OCI-LY7 (cell line): ENCODE data around the gene SLC5A10. TPM values are rescaled to one million over a fixed set of nuclear protein-coding genes. Genes with fewer than 3 reads are reported as not detected.
A peak's percentile ranks its signal among the peaks of the same experiment; 100 is the strongest.

ENCODE experiments used
- BruUV-seq: library from RNA; stranded (reverse); fragments of 400-500 nt; replicated peaks from 2 replicates; lab custom pipeline; 2021; lab: Mats Ljungman, UMichigan
- CTCF ChIA-PET: fragments of 300-600 bp; sonication (Branson Sonifier 250); formaldehyde crosslinking; loops from one replicate; lab custom pipeline; 2022; ENCODE audit warnings: antibody characterized with exemption; ENCODE audit not compliant: unreplicated experiment; lab: Charles Lee
- POLR2A ChIA-PET: fragments of 300-600 bp; sonication (Branson Sonifier 250); formaldehyde crosslinking; loops from one replicate; lab custom pipeline; 2022; ENCODE audit warnings: antibody characterized with exemption; lab: Charles Lee
- DNase-seq: peaks from one replicate; pipeline ENCODE4 v3.0.0-alpha.2; 2015; ENCODE audit warnings: low spot score
- H2AFZ ChIP-seq: fragments of 200-600 bp; sonication (generic), shearing (Covaris generic); 2 replicates; pipeline ENCODE4 v1.6.1; 2014; ENCODE audit warnings: mild to moderate bottlenecking, antibody characterized with exemption, low read length, moderate library complexity
- H3K27ac ChIP-seq: fragments of 200-600 bp; sonication (generic); 2 replicates; pipeline ENCODE4 v1.5.1; 2014; ENCODE audit warnings: mixed run types, low read depth, mild to moderate bottlenecking, moderate library complexity, low read length, inconsistent platforms; ENCODE audit not compliant: poor library complexity, severe bottlenecking
- H3K36me3 ChIP-seq: fragments of 200-600 bp; sonication (generic); 2 replicates; pipeline ENCODE4 v1.6.1; 2014; ENCODE audit warnings: mild to moderate bottlenecking, antibody characterized with exemption, low read length, moderate library complexity, mixed read lengths; ENCODE audit not compliant: insufficient read depth
- H3K4me1 ChIP-seq: fragments of 200-600 bp; sonication (generic); 2 replicates; pipeline ENCODE4 v1.5.1; 2014; ENCODE audit warnings: mild to moderate bottlenecking, low read length; ENCODE audit not compliant: insufficient read depth, poor library complexity, severe bottlenecking
- H3K4me2 ChIP-seq: fragments of 200-600 bp; sonication (generic); 2 replicates; pipeline ENCODE4 v1.6.1; 2014; ENCODE audit warnings: mild to moderate bottlenecking, low read length
- H3K4me3 ChIP-seq: fragments of 200-600 bp; sonication (generic); 2 replicates; pipeline ENCODE4 v1.5.1; 2014; ENCODE audit warnings: mild to moderate bottlenecking, low read depth, low read length; ENCODE audit not compliant: poor library complexity, severe bottlenecking
- H3K79me2 ChIP-seq: fragments of 200-600 bp; sonication (generic); 2 replicates; pipeline ENCODE4 v1.6.1; 2016; ENCODE audit warnings: low read depth, mild to moderate bottlenecking, low read length, moderate library complexity, mixed read lengths; ENCODE audit not compliant: insufficient read depth
- H3K9me2 ChIP-seq: fragments of 200-600 bp; sonication (generic); 2 replicates; pipeline ENCODE4 v1.6.1; 2016; ENCODE audit warnings: mild to moderate bottlenecking, low read length, mixed read lengths; ENCODE audit not compliant: insufficient read depth
- H3K9me3 ChIP-seq: fragments of 200-600 bp; sonication (generic); 2 replicates; pipeline ENCODE4 v1.6.1; 2014; ENCODE audit warnings: mild to moderate bottlenecking, mixed run types, low read length, mixed read lengths
- H4K20me1 ChIP-seq: fragments of 200-600 bp; sonication (generic); 2 replicates; pipeline ENCODE4 v1.6.1; 2014; ENCODE audit warnings: mild to moderate bottlenecking, antibody characterized with exemption, low read length, moderate library complexity, mixed read lengths; ENCODE audit not compliant: insufficient read depth
- EZH2phosphoT487 ChIP-seq: fragments of 200-600 bp; sonication (generic); IDR thresholded peaks from 2 replicates; pipeline ENCODE4 v1.6.1; 2018; ENCODE audit warnings: low read depth, borderline replicate concordance, mild to moderate bottlenecking, mixed run types, antibody characterized with exemption, low read length, moderate library complexity, mixed read lengths
- intact Hi-C: fragments of 100-400 bp; cut with micrococcal nuclease; formaldehyde crosslinking; loops from one replicate; pipeline ENCODE4 v1.10.0; 2022; ENCODE audit not compliant: unreplicated experiment
- total RNA-seq, 2 experiments: library from RNA; depleted of rRNA in 1 of 2; stranded (reverse); fragments of >200 nt in 1 of 2; shearing (Covaris generic) in 1 of 2; gene quantifications; 2 replicates each; pipeline ENCODE4 v1.2.3, GENCODE V29; 2014 to 2022
- TF ChIP-seq, protein P1 (sequence below): fragments of 200-600 bp; sonication (generic); conservative IDR thresholded peaks from 2 replicates; pipeline ENCODE4 v1.5.1; 2014; ENCODE audit warnings: mild to moderate bottlenecking, antibody characterized with exemption, low read length, moderate library complexity, mixed read lengths

The SLC5A10 gene
- total RNA-seq, 2 experiments from 2014 or later, result not detected

DNA sequence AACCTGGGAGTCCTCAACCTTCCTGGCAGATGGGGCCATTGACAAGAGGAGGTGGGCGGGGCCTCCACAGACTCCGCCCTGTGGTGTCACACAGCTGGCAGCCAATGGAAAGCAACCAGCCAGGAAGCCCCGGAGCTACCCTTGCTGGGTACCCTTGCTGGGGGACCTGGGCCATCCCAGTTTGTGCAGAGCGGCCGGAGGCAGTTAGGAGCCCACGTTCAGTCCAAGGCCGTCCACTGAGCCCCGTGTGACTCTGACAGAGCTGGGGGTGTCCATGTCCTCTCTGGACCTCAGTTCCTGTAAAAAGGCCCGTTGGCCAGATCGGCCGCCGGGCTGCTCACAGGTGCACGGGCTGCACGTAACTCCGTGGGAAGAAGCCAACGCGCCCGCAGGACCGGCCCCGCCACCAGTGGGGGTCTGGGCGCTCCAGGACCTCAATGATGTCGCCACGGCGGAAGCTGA is 69.7 kb downstream of the SLC5A10 start:
- BruUV-seq, result no TSS peak
- Histone ChIP-seq H3K36me3 (peaks cover 60% of the 10 kb centered on the region), H3K9me2 (no peaks in the 10 kb centered on the region), H3K4me3 (no peak overlapping the region), H2AFZ (no peak overlapping the region), H3K79me2 (no peaks in the 10 kb centered on the region), H3K9me3 (no peaks in the 10 kb centered on the region), H4K20me1 (0 out of 2 replicates have a peak, but pooled peaks cover 3% of the 10 kb centered on the region), H3K27ac (no peak overlapping the region), H3K4me2 (no peak overlapping the region), H3K4me1 (peaks cover 32% of the 10 kb centered on the region)
- ChIA-PET POLR2A (no interaction called here), CTCF (no interaction called here)
- intact Hi-C loops, result no loop called here
- TF ChIP-seq EZH2phosphoT487, result no peak
- TF ChIP-seq, protein P1, sequence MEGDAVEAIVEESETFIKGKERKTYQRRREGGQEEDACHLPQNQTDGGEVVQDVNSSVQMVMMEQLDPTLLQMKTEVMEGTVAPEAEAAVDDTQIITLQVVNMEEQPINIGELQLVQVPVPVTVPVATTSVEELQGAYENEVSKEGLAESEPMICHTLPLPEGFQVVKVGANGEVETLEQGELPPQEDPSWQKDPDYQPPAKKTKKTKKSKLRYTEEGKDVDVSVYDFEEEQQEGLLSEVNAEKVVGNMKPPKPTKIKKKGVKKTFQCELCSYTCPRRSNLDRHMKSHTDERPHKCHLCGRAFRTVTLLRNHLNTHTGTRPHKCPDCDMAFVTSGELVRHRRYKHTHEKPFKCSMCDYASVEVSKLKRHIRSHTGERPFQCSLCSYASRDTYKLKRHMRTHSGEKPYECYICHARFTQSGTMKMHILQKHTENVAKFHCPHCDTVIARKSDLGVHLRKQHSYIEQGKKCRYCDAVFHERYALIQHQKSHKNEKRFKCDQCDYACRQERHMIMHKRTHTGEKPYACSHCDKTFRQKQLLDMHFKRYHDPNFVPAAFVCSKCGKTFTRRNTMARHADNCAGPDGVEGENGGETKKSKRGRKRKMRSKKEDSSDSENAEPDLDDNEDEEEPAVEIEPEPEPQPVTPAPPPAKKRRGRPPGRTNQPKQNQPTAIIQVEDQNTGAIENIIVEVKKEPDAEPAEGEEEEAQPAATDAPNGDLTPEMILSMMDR, result no peak
- DNase-seq, result peak; percentile 79

DNA sequence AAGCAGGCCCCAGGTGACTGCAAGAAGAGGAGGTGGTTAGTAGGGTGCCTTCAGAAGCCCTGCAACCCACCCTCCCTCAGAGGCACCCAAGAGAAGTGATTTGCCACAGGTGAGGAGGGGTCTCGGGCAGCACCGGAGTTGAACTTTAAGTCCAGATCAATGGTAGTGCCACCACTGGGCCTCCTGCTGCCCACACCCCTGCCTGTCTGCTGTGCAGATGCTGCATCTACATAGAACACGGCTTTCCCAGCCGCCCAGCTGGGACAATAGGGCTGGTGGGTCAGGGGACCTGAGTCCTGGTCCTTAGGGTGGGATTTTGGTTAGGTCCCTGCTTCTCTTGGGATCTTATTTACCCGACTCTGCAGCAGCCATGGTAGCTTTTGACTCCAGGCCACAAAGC is 70.2 kb downstream of the SLC5A10 start:
- TF ChIP-seq, protein P1, result no peak
- no peak for TF ChIP-seq EZH2phosphoT487
- peaks cover 60% of the 10 kb centered on the region for H3K36me3 ChIP-seq
- intact Hi-C loops, result no loop called here
- H3K9me3 ChIP-seq, result no peaks in the 10 kb centered on the region
- H4K20me1 ChIP-seq, result 0 out of 2 replicates have a peak, but pooled peaks cover 3% of the 10 kb centered on the region
- H3K9me2 ChIP-seq, result no peaks in the 10 kb centered on the region
- peaks cover 32% of the 10 kb centered on the region for H3K4me1 ChIP-seq
- ChIA-PET POLR2A (no interaction called here), CTCF (no interaction called here)
- no peaks in the 10 kb centered on the region for H3K79me2 ChIP-seq
- no peak for DNase-seq
- no peak overlapping the region for H3K4me2 ChIP-seq
- no peak overlapping the region for H3K4me3 ChIP-seq
- no peak overlapping the region for H2AFZ ChIP-seq
- BruUV-seq, result no TSS peak
- no peak overlapping the region for H3K27ac ChIP-seq

DNA sequence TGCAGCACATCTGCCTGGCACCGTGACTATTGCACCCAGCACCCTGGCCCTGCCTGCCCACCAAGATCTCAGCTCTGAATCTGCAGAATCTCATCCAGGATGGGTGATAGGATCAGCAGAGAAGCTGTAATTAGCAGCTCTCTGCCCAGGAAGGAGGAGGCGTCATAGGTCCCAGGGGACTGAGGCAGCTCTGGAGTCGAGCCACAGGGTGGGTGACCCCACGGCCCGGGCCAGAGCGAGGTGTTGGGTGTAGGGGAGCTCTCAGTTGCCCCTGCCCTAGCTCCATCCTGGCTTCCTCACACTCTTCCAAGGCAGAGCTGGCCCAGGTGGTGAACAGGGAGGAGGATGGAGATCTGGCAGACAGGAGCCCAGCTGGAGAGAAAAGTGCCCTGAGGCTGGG is 70.8 kb downstream of the SLC5A10 start:
- H3K4me1 ChIP-seq, result peaks cover 32% of the 10 kb centered on the region
- H3K9me3 ChIP-seq, result no peaks in the 10 kb centered on the region
- H3K27ac ChIP-seq, result no peak overlapping the region
- intact Hi-C loops, result no loop called here
- H3K4me3 ChIP-seq, result no peak overlapping the region
- ChIA-PET POLR2A (interaction anchor here (1.2 kb wide), 1 partner anchor 15 kb away, joined by 3 read pairs; no protein-coding TSS in a partner anchor), CTCF (no interaction called here)
- peaks cover 60% of the 10 kb centered on the region for H3K36me3 ChIP-seq
- DNase-seq, result no peak
- TF ChIP-seq, protein P1, result no peak
- TF ChIP-seq EZH2phosphoT487, result no peak
- H3K4me2 ChIP-seq, result no peak overlapping the region
- BruUV-seq, result no TSS peak
- 0 out of 2 replicates have a peak, but pooled peaks cover 3% of the 10 kb centered on the region for H4K20me1 ChIP-seq
- no peaks in the 10 kb centered on the region for H3K79me2 ChIP-seq
- no peaks in the 10 kb centered on the region for H3K9me2 ChIP-seq
- no peak overlapping the region for H2AFZ ChIP-seq
